HG03064 (cell line): ENCODE measurements around the gene CDC45.

Experiments
- ATAC-seq: cut with Tn5 transposase; IDR thresholded peaks from one replicate; pipeline ENCODE4 v1.9.1; 2021; ENCODE audit warnings: low read depth; ENCODE audit not compliant: unreplicated experiment

The CDC45 gene

DNA sequence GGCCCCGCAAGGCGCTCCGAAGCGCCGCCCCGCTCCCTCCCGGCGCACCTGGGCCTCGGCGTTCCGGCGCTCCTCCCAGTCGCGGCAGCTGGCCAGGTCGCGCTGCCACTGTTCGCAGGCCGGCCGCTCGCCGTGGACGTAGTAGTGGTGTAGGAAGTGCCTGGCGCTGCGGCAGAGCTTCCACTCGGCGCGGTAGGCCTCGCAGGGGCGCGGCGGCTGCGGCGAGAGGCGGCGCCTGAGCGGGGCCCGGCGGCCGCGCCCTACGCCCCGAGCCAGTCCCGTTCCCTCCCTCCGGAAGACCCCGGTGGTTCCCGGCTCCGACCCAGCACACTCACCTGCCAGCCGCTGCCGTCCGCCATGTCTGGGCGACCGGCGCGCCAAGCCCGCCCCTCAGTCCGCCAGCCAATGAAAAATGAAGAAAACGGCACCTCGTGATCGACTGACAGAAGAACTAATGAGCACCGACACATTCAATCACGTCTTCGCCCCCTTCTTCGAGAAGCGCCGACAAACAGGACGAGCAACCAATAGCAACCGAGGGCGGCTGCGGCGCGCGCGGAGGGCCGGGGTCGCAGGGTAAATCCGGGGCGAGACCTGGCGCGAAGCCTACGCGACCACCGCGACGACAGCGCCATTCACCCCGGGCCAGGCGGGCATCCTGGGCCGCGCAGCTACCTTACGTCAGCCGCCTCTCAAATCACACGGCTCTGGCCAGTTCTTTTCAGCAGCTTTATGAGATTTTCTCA, 32.2 kb upstream of the CDC45 start, which contains the start of gene C22orf39:
TSS of gene C22orf39 (minus strand) at position 382 of the 746 bp plus-strand sequence. CDS start at position 359, 23 bp downstream.
- peak; percentile 56 for ATAC-seq

- peak; percentile 29 for ATAC-seq
These were observed 31.6 kb upstream of the CDC45 start for GRCh38 chr22:19448076-19448607.

GRCh38 chr22:19448739-19449421, 30.8 kb upstream of the CDC45 start:
- no peak for ATAC-seq

GRCh38 chr22:19449422-19449767, 30.3 kb upstream of the CDC45 start:
- ATAC-seq: no peak

DNA sequence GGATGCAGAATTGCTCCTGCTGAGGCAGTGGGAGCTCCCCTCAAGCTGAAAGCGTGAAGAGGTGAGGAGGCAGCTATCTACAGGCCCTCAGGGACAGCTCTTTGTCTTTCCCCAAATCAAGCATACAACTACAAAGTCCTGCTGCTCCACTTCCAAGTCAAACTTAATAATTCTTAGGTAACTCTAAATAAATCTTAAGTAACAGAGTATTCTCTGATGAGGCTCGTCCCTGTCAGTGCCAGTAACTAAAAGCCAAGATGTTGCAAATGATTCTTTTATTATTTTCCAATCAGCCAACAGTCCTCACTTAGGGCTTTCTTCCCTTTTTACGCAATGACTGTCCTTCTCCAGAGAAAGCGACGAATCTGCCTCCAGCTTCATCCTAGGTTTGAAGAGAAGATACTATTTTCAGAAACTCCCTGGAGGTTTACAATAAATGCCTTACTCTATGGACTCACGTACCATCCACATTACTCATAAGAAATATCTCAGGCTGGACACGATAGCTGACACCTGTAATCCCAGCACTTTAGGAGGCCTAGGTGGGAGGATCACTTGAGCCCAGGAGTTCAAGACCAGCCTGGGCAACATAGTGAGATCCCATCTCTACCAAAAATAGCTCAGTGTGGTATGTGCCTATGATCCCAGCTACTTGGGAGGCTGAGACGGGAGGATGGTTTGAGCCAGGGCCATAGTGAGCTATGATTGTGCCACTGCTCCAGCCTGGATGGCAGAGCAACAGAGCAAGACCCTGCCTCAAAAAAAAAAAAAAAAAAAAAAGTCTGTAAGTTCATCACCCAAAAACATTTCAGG, 29.2 kb upstream of the CDC45 start:
- ATAC-seq: no peak

GRCh38 chr22:19451570-19451969, 28.1 kb upstream of the CDC45 start:
- ATAC-seq: no peak

DNA sequence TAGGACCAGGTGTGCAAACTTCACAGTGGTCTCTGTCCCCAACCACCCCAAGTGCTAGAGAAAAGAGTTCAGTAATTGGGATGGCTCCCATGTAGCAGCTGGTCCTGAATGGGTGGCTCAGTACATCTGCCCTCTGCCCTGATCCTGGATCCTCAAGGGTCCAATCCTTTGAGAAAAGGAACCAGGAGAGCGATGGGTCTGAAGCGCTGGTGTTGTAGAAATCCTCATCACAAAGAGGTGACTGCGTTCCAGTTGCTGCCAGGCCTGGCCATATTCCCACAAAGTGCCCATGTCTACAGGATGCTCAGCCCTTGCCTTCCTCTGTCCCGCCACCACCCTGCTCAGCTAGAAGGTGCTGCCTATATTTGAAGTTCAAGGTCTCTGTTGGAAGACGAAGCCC, 26.0 kb upstream of the CDC45 start:
- ATAC-seq: no peak

DNA sequence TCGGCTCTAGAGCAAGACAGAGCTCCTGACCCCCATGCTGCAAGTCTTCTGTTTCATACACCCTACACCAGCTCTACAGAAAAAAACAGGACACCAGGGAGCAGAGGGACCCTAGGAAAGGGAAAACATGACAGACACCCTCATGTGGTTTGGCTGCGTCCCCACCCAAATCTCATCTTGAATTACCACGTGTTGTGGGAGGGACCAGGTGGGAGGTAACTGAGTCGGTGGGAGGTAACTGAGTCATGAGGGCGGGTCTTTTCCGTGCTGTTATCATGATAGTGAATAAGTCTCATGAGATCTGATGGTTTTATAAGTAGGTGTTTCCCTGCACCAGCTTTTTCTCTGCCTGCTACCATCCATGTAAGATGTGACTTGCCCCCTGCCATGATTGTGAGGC, 25.6 kb upstream of the CDC45 start:
- ATAC-seq: no peak

- no peak for ATAC-seq
These were observed 24.7 kb upstream of the CDC45 start for GRCh38 chr22:19455033-19455432.

DNA sequence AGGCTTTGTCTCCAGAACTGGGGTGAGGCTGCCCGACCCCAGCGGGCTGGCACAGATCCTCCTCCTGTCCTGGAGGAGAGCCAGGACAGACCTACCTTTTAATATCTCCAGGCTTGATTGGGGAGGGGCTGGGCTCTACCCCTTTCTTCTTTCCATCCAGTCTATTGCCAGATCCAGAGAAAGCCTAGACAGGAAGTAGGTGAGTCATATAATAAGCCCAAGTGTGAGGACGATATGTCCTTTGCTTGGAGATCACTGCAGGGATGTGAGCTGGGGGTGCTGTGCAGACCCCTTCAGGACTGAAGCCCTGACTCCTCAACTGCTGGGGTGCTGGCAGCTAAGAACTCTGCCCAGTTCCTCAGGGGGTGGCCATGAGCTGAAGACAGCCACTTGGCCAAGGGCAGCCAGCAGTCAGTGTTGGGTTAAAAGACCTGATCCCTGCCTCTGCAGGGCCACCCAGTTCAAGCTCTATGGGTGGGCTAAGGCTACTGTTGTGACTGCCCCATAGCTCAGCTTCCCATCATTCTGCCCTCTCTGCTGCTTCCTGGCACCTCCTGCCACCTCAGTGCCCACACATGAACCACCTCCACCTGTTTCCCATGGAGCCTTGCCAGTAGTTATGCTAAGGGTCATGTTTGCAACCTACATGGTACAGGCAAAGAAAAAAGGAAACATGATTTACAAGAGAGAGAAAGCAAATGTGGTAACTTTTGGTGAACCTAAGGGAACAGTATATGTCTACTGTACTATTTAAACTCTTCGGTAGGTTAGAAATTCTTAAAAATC, 23.9 kb upstream of the CDC45 start:
- ATAC-seq: no peak

GRCh38 chr22:19456541-19456940, 23.2 kb upstream of the CDC45 start:
- no peak for ATAC-seq

DNA sequence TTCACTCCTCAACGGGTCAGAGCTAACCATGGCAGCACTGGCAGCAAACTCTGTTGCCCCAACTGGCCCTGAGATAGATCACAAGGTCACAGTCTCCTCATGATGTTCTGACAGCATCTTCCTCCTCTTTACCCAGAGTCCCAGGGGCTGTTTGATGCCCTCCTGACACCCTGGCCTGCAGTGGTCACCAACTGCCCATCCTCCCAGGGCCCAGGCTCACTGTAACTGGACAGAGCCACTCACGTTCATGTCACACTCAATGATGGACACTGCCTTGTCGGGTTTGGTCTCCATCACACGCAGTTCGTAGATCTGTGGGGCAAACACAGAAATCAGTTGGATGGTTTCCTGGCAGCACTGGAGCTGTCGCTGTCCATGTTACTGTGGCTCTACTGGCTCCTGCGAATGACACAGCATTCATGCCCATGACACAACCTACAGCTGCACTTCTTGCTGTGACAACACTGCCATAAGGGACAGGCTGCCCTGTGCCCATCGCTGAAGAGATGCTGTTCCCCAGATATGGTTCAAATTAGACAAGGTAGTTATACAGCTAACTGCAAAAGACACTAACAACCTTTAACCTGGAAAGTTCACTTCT, 21.8 kb upstream of the CDC45 start:
- no peak for ATAC-seq

GRCh38 chr22:19460036-19460435, 19.7 kb upstream of the CDC45 start:
- ATAC-seq: no peak

- no peak for ATAC-seq
These were observed 18.2 kb upstream of the CDC45 start for GRCh38 chr22:19461506-19461905.

DNA sequence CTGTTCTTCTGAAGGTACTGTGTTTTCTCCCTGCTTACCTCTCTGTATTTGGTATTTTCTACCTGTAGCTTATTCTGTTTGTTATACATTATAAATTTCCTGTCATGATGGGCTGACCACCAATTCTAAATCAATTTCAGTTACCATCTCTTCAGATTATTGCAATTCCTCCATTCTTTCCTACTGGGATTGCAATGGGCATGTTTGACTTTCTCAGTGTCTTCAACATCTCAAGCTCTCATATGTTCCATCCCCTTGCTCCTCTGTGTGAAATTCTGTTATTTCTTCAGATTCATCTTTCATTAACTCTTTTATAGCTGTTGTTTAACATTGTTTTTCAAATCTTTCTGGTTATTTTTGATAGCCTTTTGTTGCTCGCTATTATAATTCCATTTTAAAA, 16.7 kb upstream of the CDC45 start:
- ATAC-seq: no peak

GRCh38 chr22:19463491-19464469, 15.9 kb upstream of the CDC45 start:
- ATAC-seq: no peak

- ATAC-seq: no peak
These were observed 15.2 kb upstream of the CDC45 start for GRCh38 chr22:19464546-19464945.

DNA sequence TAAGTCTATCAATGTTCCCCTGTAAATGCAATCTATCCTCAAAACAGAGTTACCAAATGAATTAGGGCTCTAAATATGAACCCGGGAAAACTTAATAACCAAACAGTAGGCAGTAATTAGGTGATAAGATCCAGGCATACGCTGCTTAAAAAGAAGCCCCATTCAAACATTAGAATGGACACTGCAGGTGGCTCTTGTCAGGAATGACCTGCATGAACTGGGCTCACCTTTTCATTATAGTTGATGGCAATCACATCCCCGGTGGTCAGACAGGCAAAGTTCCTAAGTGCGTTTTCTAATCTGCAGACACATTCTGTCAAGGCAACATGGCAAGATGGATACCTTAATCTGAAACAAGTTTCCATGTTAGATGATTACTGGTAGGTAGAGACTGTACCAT, 14.7 kb upstream of the CDC45 start:
- no peak for ATAC-seq
